CD4-positive, alpha-beta T cell treated with Interleukin-12 subunit alpha and Interleukin-12 subunit beta, for 1 hour (primary cell): ENCODE results near the gene VSX1.

ENCODE experiments used
- DNase-seq: peaks from one replicate; pipeline ENCODE4 v3.0.0-alpha.2; 2020

Gene VSX1

GRCh38 chr20:25081730-25082497 is at the start of gene VSX1:
VSX1 (minus strand) TSS chr20:25082141; CDS start chr20:25082096, 45 bp downstream.
- DNase-seq, result no peak

- no peak for DNase-seq
Measured at GRCh38 chr20:25129908-25130307, 48.0 kb upstream of the VSX1 start.

GRCh38 chr20:25129428-25129827 is 47.5 kb upstream of the VSX1 start:
- no peak for DNase-seq

GRCh38 chr20:25128649-25129048 is 46.7 kb upstream of the VSX1 start:
- no peak for DNase-seq

GRCh38 chr20:25127761-25128537 is 46.0 kb upstream of the VSX1 start:
- DNase-seq, result no peak

- DNase-seq, result no peak
Measured at GRCh38 chr20:25126204-25127029, 44.5 kb upstream of the VSX1 start.

- no peak for DNase-seq
Measured at GRCh38 chr20:25125636-25126035, 43.7 kb upstream of the VSX1 start.

GRCh38 chr20:25120920-25121319 is 39.0 kb upstream of the VSX1 start:
- no peak for DNase-seq

GRCh38 chr20:25120457-25120856 is 38.5 kb upstream of the VSX1 start:
- DNase-seq, result no peak

GRCh38 chr20:25118529-25118928 is 36.6 kb upstream of the VSX1 start:
- DNase-seq, result no peak

GRCh38 chr20:25117990-25118389 is 36.0 kb upstream of the VSX1 start:
- DNase-seq, result no peak

GRCh38 chr20:25116739-25117458 is 35.0 kb upstream of the VSX1 start:
- no peak for DNase-seq

GRCh38 chr20:25103526-25103925 is 21.6 kb upstream of the VSX1 start:
- DNase-seq, result no peak

- DNase-seq, result no peak
Measured at GRCh38 chr20:25100914-25101313, 19.0 kb upstream of the VSX1 start.

- no peak for DNase-seq
Measured at GRCh38 chr20:25099601-25100140, 17.7 kb upstream of the VSX1 start.

GRCh38 chr20:25097498-25097897 is 15.6 kb upstream of the VSX1 start:
- DNase-seq, result no peak

GRCh38 chr20:25090492-25091429 is 8.8 kb upstream of the VSX1 start:
- DNase-seq, result peak; percentile 80

GRCh38 chr20:25089662-25090061 is 7.7 kb upstream of the VSX1 start:
- no peak for DNase-seq

- DNase-seq, result no peak
Measured at GRCh38 chr20:25089096-25089495, 7.2 kb upstream of the VSX1 start.

- no peak for DNase-seq
Measured at GRCh38 chr20:25088267-25088666, 6.3 kb upstream of the VSX1 start.
